SH-SY5Y (cell line): Measurements from ENCODE around the gene COL4A6.

Experiments used
- GATA2 ChIP-seq: IDR thresholded peaks from 2 replicates; pipeline ENCODE4 v1.6.1; 2011; ENCODE audit warnings: mild to moderate bottlenecking, low read depth, low read length
- GATA3 ChIP-seq: IDR thresholded peaks from 2 replicates; pipeline ENCODE4 v1.6.1; 2011; ENCODE audit warnings: low read depth, mild to moderate bottlenecking, low read length, moderate library complexity

Gene COL4A6

DNA sequence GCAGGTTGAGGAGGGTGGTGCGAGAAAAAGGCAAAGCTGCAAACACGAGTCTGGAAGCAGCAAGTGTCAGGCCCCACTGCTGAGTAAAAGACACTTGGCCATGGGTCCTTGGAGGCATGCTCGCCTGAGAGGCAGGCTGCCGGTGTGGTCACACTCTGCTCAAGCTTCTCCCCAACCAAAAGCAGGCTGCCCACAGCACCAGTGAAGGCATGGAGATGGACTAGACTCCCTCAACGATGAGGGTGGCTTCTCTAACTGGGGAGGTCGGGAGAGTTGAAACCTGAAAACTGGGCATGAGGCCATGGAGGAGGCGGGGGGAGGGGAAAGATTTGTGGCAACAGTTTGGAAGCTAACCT, 260.1 kb downstream of the COL4A6 start:
- TF ChIP-seq GATA3 (no peak), GATA2 (no peak)

DNA sequence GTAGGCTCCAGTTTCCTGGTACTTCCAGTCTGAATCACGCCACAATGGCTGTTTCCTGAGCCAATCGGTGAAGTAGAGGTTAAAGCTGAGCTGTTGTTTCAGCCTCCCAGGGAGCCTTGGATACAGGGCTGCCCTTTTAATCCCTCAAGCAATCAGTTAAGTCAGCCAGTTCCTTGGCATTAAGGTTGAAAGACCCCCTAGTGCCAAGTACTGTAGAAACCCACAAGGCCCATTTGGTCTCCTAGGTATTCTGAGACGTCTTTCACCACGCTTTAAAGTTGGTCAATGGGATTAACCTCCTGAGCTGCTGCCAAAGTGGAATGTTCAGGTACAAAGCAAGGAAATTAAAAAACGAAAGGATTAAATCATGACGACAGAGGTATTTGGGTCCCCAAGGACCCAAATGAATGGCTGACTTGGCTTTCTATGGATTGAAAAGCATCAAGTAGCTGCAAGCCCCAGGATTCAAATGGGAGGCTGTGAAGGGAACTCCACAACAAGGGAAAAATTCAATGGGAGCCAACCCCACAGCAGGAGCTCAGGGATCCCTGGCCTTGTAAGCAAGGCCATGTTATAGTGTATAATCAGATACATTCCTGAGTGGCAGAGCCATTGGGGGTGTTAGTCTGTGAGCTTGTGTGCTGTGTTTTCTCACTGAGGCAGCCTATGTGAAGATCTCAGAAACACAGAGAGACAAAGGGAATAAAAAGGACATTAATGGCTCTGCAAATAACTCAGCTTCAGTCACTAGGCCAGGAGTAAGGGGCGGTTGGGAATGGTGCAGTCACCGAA, 260.7 kb downstream of the COL4A6 start:
- TF ChIP-seq GATA3 = no peak
- no peak for TF ChIP-seq GATA2

DNA sequence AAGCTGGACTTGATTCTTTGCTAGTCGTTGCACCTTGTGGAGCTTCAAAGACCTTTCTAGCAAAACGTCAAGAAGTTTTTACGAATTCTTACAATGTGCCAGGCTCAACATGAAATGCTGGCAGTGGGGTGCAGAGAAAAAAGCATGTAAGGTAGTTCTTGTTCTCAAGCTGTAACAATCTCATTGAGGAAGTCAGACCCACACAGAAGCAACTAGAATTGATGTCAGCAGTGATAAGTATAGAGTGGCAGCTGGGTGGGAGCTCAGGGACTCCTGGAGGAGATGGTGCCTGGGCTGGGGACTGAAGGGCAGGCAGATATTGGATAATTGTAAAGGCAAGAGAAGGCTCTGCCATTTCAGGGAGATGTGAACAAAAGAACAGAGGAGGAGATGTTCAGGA, 264.3 kb downstream of the COL4A6 start:
- TF ChIP-seq GATA3 = no peak
- TF ChIP-seq GATA2 = no peak

DNA sequence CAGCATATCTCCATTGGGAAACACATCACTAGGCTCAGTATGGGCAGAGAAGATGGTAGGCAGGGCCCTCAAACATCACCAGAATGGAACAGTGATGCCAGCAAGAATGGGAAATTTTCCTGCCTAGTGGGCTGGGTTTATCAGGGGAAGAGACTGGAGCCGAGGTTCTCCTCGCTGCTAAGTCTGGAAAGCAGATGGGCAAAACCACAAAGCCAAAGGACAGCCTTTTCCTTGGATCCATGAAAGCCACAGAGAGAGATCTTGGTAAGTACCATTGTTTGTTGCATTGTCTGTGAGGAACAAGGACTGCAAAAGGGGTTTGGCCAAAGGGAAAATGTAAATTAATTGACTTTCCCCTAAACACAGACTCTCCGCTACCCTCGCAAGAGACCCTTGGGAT, 266.6 kb downstream of the COL4A6 start:
- TF ChIP-seq GATA2 = no peak
- TF ChIP-seq GATA3 = no peak

DNA sequence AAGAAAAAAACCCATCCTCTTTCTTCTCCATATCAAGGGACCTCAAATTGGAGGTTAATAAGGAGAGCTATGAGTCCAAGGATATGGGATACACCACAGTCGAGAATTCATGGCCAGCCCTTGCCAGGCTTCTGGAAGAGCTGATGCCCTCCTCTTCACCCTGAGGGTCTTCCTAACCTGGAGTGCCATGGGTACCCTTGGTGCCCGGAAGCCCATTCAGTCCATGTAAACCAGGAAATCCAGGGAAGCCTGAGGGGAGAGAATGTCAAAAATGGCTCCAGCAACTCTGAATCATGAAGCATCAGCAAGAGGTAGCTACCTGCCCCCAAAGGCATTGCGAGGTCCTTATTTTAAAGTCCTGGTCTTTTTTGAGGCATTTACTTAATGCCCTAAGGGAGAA, 268.5 kb downstream of the COL4A6 start:
- TF ChIP-seq GATA3 (no peak), GATA2 (no peak)

DNA sequence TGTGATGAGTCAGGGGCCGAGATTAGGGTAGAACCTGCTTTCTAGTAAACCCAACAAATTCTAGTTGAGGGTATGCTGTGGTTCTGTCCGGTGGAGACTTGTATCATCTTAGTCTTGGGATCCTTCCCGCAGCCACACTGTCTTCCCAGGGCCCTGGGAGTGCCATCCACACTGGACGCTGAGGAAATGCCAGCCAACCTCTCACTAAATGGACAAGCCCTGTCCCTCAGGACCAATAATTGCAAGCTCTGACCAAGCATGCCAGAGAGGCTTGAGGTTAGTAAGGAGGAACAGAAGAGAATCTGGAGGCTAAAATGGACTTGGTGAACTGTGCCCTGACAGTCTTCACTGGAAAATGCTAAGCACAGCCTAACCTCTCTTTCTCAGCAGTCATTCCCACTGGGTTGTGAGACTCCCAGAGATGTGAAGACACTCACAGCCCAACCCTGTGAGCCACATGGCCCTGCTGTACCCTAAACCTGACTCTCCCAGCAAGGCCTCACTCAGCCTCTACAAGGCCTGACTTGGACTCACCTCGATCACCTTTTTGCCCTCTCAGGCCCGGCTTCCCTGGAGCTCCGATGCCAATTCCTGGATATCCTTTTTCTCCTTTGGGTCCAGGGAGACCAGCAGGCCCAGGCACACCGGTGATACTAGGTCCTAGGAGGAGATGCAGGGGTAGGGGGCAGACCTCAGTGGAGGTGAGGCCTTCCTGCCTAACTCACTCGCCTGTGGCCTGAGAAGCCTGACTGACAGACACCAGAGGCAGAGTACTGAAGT, 269.1 kb downstream of the COL4A6 start:
- TF ChIP-seq GATA2 = no peak
- no peak for TF ChIP-seq GATA3

DNA sequence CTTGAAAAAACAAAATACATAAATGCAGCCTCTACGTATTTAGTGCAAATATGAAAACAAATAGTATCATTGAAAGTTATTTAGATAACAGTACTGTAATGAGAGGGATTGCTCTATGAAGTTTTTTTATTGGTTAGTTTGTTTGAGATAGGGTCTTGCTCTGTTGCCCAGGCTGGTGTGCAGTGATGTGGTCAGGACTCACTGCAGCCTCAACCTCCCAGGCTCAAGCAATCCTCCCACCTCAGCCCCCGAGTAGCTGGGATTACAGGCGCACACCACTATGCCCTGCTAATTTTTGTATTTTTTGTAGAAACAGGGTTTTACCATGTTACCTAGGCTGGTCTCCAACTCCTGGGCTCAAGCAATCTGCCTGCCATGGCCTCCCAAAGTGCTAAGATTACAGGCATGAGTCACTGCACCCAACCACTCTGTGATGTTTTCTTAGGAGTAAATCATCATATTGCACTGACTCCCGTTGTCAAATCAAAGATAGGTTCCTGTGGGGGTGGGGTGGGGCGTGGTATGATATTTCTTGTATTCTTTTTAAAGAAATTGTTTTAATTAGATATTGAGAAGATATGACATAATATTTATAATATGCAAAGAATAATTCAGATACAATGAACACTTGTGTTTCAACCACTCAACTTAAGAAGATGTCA, 270.9 kb downstream of the COL4A6 start:
- no peak for TF ChIP-seq GATA2
- TF ChIP-seq GATA3 = no peak

DNA sequence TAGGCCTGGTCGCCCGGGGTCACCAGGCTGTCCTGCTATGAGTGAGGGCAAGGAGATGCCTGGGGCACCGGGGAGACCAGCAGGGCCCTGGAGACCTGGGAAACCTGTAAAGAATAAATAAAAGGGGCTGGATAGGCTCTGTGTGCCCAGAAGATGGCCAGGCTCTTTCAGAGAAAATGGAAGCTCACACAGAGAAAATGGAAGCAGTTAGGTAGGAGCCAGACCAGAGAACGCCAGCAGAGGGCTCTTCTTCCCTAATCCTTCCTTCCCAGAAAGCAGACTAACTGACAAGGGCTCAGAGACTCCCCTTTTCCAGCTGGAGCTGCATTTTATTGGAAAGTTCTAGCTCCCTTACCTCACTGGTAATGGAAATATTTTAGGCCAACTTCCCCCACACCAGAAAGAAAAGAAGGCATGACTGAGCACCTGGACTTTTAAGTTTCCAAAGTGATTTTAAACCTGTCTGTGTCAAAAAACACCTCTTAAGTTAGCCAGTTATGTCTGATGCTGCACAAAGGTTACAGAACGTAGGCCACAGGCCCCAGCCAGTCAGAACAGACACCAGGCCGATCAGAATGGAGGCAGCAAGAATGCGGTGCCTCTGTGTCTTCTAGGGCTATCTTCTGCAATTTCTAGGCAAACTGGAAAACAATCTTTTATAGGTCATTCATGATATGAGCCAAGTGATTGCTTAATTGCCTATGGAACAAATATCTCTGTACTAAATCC, 272.7 kb downstream of the COL4A6 start:
- TF ChIP-seq GATA3 = no peak
- TF ChIP-seq GATA2 = no peak

DNA sequence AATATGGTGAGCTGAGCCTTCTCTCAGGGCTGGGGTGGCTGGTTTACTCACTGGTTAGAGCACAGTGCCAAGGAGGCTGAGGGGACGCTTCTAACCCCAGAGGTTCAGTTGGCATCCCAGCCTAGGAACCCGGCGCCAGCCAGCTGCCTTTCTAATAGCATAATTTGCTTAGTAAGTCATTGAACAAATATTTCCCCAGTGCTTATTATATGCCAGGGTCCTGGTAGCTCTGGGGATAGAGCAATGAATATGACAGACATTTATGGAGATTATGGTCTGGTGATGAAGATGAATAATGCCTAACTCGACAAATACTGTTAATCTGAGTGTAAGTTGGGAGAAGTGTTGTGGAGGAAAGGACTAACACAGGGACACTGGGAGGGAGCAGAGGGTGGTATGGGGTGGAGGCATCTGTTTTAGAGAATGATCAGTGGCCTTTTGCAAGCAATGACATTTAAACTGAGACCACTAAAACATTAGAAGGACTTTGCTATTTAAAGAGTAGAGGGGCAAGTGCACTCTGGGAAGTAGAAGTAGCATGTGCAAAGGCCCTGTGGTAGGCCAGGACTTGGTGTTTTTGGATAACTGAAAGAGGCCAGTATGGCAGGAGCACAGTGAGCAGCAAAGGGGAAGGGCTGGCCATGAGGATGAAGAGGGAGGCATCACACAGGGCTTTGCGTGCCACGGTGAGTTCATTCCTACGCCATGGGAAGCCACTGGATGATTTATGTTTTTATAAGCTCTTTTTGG, 274.7 kb downstream of the COL4A6 start:
- TF ChIP-seq GATA2 (no peak), GATA3 (no peak)

DNA sequence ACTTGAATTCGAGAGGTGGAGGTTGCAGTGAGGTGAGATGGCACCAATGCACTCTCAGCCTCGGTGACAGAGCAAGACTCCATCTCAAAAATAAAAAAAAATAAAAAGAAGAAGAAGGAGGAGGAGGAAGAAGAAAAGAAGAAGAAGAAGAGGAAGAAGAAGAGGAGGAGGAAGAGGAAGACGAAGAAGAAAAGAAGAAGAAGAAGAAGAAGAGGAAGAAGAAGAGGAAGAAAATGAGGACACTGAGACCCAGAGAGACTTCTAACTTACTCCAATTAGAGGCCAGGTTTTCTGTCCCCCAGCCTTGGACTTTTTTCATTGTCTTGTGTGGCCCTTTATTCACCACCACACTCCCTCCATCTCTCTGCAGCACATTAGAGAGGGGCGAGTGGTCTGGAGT, 276.0 kb downstream of the COL4A6 start:
- TF ChIP-seq GATA2 (no peak), GATA3 (no peak)

DNA sequence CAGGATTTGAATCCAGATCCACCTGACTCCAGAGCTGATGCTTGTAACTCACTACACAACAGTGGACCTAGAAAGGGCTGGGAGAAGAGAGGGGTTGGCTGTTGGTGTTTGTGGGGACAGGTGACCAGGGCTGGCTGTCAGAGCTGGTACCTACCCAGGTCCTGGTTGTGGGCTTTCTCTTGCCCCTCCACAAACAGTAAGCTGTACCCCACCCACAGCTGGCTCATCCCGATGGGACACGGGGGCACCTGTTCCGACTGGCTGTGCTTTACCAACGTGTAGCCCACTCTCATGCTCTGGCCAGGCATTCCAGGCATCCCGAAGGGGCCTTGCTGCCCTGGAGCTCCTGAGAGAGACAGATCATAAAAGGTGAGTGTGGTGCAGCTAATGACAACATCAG, 277.9 kb downstream of the COL4A6 start:
- TF ChIP-seq GATA3 (no peak), GATA2 (no peak)

DNA sequence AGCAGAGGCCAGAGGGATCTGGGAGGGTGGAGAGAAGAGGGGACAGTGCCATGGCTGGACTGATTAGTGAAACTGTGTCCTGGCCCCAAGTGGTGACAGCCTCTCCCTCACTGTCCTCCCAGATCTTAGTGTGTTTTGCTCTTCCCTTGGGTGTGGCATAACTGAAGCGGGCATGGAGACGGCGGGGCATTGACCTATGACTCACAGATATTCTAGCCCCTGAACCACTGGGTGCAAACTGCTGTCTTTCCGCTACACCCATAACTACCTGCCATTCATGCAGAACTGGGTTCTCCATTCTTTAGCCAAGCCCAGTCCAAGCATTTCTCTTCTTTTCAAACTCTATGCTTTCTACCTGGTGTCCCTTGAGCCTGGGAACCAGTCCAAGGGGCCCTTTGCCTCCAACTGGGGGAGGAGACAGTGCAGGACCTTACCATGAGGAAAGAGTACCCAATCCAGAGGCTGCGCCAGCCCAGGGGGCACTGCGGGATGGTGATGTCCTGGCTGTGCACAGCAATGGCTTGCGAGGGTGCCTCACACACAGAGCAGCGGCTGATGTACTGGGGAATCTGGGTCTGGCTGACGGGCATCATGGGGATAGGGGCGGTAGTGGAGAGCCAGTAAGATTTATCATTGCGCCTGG, 279.1 kb downstream of the COL4A6 start:
- no peak for TF ChIP-seq GATA2

DNA sequence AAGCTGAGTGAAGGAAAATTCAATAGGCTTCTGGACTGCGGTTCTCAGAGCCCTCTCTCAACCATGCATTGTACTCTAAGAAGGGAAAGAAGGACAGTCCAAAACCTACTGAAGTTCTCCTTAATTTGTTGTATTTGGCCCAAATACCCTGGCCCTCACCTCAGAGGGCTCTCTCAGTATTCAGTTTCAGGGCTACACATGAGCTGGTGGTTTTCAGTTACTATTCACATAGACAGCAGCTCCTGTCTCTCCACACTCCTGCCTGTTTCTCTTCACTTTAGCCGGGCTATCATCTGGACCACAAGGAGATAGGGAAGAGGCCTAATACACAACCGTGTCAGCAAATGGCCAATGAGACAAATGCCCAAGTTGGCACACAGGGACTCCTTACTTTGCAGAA, 280.6 kb downstream of the COL4A6 start:
- no peak for TF ChIP-seq GATA3
